Calu3 (cell line): ENCODE data around the gene CRYBA2. TPM values are rescaled to one million over a fixed set of nuclear protein-coding genes. Genes with fewer than 3 reads are reported as not detected.

ENCODE experiments used
- BruUV-seq: library from RNA; stranded (reverse); fragments of 400-500 nt; replicated peaks from 2 replicates; lab custom pipeline; 2021; lab: Mats Ljungman, UMichigan
- CTCF ChIA-PET: fragments of 300-600 bp; sonication (Branson Sonifier 250); formaldehyde crosslinking; loops from one replicate; lab custom pipeline; 2022; ENCODE audit warnings: antibody characterized with exemption; lab: Charles Lee
- DNase-seq: peaks from one replicate; pipeline ENCODE4 v3.0.0; 2022
- H3K27ac Mint-ChIP-seq: one replicate; pipeline ENCODE4 v1.8.0; 2022; ENCODE audit warnings: mixed read lengths; ENCODE audit not compliant: unreplicated experiment
- H3K27me3 Mint-ChIP-seq: one replicate; pipeline ENCODE4 v1.8.0; 2022; ENCODE audit warnings: mixed read lengths; ENCODE audit not compliant: unreplicated experiment
- H3K36me3 Mint-ChIP-seq: one replicate; pipeline ENCODE4 v1.8.0; 2022; ENCODE audit warnings: mild to moderate bottlenecking, moderate library complexity, mixed read lengths; ENCODE audit not compliant: insufficient read depth, unreplicated experiment
- H3K4me1 Mint-ChIP-seq: one replicate; pipeline ENCODE4 v1.8.0; 2022; ENCODE audit warnings: mild to moderate bottlenecking, low read depth, mixed read lengths; ENCODE audit not compliant: unreplicated experiment
- H3K4me3 Mint-ChIP-seq: one replicate; pipeline ENCODE4 v1.8.0; 2022; ENCODE audit warnings: mild to moderate bottlenecking, low read depth, moderate library complexity, mixed read lengths; ENCODE audit not compliant: unreplicated experiment
- H3K9me3 Mint-ChIP-seq: one replicate; pipeline ENCODE4 v1.8.0; 2022; ENCODE audit warnings: low read depth, mixed read lengths; ENCODE audit not compliant: unreplicated experiment
- intact Hi-C: fragments of 100-400 bp; cut with micrococcal nuclease; formaldehyde crosslinking; loops from one replicate; pipeline ENCODE4 v1.10.0; 2022; ENCODE audit not compliant: unreplicated experiment
- total RNA-seq: library from RNA; stranded (reverse); gene quantifications from 2 replicates; pipeline ENCODE4 v1.2.3, GENCODE V29; 2022
- TF ChIP-seq, protein P1 (sequence below): fragments of 200-600 bp; IDR thresholded peaks from one replicate; pipeline ENCODE4 v1.8.0; 2022; ENCODE audit warnings: antibody characterized with exemption; ENCODE audit not compliant: unreplicated experiment

The CRYBA2 gene
- total RNA-seq, 1 experiment from 2014 or later: not detected

DNA sequence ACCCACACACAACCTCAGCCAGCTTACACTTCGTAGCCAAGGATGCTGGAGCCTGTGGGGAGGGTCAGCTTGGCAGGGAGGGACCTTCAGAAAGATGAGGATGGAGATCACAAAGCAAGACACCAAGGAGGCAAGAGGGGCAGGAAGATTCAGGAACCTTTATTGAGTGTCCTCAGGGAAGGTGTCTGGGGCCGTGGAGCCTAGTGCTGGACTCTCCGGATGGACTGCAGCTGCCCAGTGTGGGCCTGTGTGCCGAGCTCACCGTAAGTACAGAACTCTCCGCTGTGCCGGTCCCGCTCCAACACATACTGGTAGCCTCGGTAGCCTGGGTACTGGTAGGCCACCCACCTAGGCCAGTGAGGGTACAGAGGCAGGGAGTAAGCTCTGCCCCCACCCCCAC lies 3.2 kb downstream of the CRYBA2 start:
- H3K27ac Mint-ChIP-seq: no peak overlapping the region
- H3K27me3 Mint-ChIP-seq: peaks cover 99% of the 10 kb centered on the region
- no peak for DNase-seq
- H3K4me3 Mint-ChIP-seq: no peak overlapping the region
- intact Hi-C loops: no loop called here
- peaks cover under 1% of the 10 kb centered on the region for H3K4me1 Mint-ChIP-seq
- H3K36me3 Mint-ChIP-seq: no peaks in the 10 kb centered on the region
- TF ChIP-seq, protein P1, sequence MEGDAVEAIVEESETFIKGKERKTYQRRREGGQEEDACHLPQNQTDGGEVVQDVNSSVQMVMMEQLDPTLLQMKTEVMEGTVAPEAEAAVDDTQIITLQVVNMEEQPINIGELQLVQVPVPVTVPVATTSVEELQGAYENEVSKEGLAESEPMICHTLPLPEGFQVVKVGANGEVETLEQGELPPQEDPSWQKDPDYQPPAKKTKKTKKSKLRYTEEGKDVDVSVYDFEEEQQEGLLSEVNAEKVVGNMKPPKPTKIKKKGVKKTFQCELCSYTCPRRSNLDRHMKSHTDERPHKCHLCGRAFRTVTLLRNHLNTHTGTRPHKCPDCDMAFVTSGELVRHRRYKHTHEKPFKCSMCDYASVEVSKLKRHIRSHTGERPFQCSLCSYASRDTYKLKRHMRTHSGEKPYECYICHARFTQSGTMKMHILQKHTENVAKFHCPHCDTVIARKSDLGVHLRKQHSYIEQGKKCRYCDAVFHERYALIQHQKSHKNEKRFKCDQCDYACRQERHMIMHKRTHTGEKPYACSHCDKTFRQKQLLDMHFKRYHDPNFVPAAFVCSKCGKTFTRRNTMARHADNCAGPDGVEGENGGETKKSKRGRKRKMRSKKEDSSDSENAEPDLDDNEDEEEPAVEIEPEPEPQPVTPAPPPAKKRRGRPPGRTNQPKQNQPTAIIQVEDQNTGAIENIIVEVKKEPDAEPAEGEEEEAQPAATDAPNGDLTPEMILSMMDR: no peak
- BruUV-seq: no TSS peak
- H3K9me3 Mint-ChIP-seq: no peaks in the 10 kb centered on the region
- CTCF ChIA-PET: interaction anchor here (0.6 to 0.8 kb wide), 2 partner anchors 11 to 24 kb away, joined by 3 to 5 read pairs; no protein-coding TSS in a partner anchor

DNA sequence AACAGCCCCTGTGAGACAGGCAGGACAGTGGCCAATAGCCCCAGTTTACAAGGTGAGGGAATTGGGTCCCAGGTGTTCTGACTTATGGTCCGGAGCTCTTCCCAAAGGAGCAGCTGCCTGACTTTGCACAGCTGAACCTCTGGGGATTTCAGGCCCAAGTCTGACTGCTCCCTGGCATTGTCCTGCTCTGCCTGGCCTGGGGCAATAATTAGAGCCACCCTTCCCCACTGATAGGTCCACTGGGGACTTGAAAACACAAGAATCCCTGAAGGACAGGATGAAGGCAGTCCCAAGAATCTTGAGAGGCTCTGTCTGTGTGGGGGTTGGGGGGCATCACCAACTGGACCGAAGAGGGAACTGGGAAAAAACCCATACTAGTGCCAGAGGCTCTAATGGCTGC lies 4.6 kb downstream of the CRYBA2 start:
- no peak for DNase-seq
- CTCF ChIA-PET: no interaction called here
- intact Hi-C loops: loop anchor here (10.0 kb wide), 1 partner anchor 134 kb away; the partner anchor contains the start of gene WNT6
- Mint-ChIP-seq H3K27ac (no peak overlapping the region), H3K4me1 (peaks cover 9% of the 10 kb centered on the region), H3K27me3 (peaks cover 99% of the 10 kb centered on the region), H3K9me3 (no peaks in the 10 kb centered on the region), H3K4me3 (no peak overlapping the region), H3K36me3 (no peaks in the 10 kb centered on the region)
- TF ChIP-seq, protein P1: no peak
- no TSS peak for BruUV-seq

DNA sequence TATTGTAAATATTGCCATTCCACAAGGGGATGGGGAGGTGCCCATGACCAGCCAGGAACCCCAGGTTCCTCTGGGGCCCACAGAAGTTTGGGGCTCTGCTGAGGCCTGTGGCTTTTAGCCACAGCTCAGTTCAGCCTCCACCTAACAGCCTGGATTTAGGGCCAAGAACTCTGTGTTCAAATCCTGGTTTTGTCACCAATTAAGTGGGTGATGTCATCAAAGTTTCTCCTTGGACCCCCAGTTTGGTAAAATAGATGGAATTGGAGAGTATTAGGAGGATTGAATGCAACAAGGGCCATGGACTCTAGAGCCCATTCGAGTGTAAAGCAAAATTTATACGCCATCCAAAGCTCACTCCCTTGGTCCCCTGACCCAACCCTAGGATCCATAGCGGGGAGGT lies 5.1 kb downstream of the CRYBA2 start:
- TF ChIP-seq, protein P1: no peak
- peaks cover 99% of the 10 kb centered on the region for H3K27me3 Mint-ChIP-seq
- no TSS peak for BruUV-seq
- peaks cover 9% of the 10 kb centered on the region for H3K4me1 Mint-ChIP-seq
- CTCF ChIA-PET: interaction anchor here (0.6 to 0.8 kb wide), 2 partner anchors 13 to 269 kb away, joined by 4 read pairs; no protein-coding TSS in a partner anchor
- H3K36me3 Mint-ChIP-seq: no peaks in the 10 kb centered on the region
- no peak overlapping the region for H3K4me3 Mint-ChIP-seq
- H3K9me3 Mint-ChIP-seq: no peaks in the 10 kb centered on the region
- DNase-seq: no peak
- no peak overlapping the region for H3K27ac Mint-ChIP-seq
- intact Hi-C loops: loop anchor here (10.0 kb wide), 1 partner anchor 133 kb away; the partner anchor contains the start of gene WNT6

DNA sequence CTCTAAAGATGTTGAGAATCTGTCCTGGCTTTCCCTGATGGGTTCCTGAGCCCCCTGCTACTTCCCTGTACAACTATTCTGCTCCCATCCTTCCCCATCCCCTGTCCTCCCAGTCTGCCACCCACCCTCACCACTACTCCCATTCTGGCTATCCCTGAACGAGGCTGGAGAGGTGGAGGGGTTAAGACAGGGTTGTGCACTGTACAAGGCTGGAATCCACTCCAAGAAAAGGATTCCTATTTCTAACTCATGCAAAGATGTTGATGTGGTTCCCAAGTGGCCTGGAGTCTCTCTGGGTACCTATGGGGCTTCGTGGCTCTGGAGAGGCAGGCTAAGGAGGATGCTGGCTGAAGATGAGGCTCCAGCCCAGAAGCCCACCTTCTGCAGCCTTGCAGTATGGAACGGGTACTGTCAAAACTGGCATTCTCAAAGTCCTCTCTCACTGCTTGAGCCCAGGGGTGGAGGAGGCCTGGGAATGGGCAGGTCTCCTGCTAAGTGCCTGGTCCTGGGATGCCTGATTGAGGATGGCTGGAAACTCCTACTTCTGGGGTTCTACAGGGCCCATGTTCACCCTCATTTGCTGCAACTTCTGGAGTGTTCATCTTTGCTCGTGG lies 7.0 kb downstream of the CRYBA2 start:
- H3K27ac Mint-ChIP-seq: no peak overlapping the region
- DNase-seq: no peak
- H3K27me3 Mint-ChIP-seq: peaks cover 100% of the 10 kb centered on the region
- peaks cover 3% of the 10 kb centered on the region for H3K36me3 Mint-ChIP-seq
- H3K4me1 Mint-ChIP-seq: peaks cover 13% of the 10 kb centered on the region
- TF ChIP-seq, protein P1: no peak
- H3K4me3 Mint-ChIP-seq: no peak overlapping the region
- no peaks in the 10 kb centered on the region for H3K9me3 Mint-ChIP-seq
- no TSS peak for BruUV-seq
- intact Hi-C loops: loop anchor here (10.0 kb wide), 1 partner anchor 131 kb away; the partner anchor contains the start of gene WNT6
- CTCF ChIA-PET: no interaction called here
